Activated naive CD4-positive, alpha-beta T cell treated with anti-CD3 and anti-CD28 coated beads, Interleukin-2, amount 50 U/mL, for 24 hours (primary cell): ENCODE data around the gene STIM1.

Source experiments
- H3K27ac Mint-ChIP-seq: one replicate; pipeline ENCODE4 v1.8.0; 2021; ENCODE audit warnings: mild to moderate bottlenecking, mixed read lengths
- H3K27me3 Mint-ChIP-seq: one replicate; pipeline ENCODE4 v1.8.0; 2021; ENCODE audit warnings: mixed read lengths
- H3K36me3 Mint-ChIP-seq: one replicate; pipeline ENCODE4 v1.8.0; 2021; ENCODE audit warnings: mixed read lengths
- H3K4me1 Mint-ChIP-seq: one replicate; pipeline ENCODE4 v1.8.0; 2021; ENCODE audit warnings: mixed read lengths
- H3K4me3 Mint-ChIP-seq: one replicate; pipeline ENCODE4 v1.8.0; 2021; ENCODE audit warnings: mild to moderate bottlenecking, mixed read lengths
- H3K9me3 Mint-ChIP-seq: one replicate; pipeline ENCODE4 v1.8.0; 2021; ENCODE audit warnings: mixed read lengths

STIM1 gene

GRCh38 chr11:3970108-3970507 is 114.6 kb downstream of the STIM1 start:
- Mint-ChIP-seq H3K4me3 (peak overlapping the region; percentile 23), H3K4me1 (peaks cover 82% of the 10 kb centered on the region), H3K27me3 (no peaks in the 10 kb centered on the region), H3K9me3 (no peaks in the 10 kb centered on the region), H3K27ac (peak overlapping the region; percentile 87), H3K36me3 (peaks cover 24% of the 10 kb centered on the region)

- peaks cover 27% of the 10 kb centered on the region for H3K36me3 Mint-ChIP-seq
- peak overlapping the region; percentile 14 for H3K27ac Mint-ChIP-seq
- no peaks in the 10 kb centered on the region for H3K27me3 Mint-ChIP-seq
- H3K4me3 Mint-ChIP-seq: no peak overlapping the region
- H3K4me1 Mint-ChIP-seq: peaks cover 77% of the 10 kb centered on the region
- H3K9me3 Mint-ChIP-seq: no peaks in the 10 kb centered on the region
Observed at GRCh38 chr11:3971756-3972404, 116.4 kb downstream of the STIM1 start.

GRCh38 chr11:3972431-3972830 is 117.0 kb downstream of the STIM1 start:
- H3K27me3 Mint-ChIP-seq: no peaks in the 10 kb centered on the region
- no peaks in the 10 kb centered on the region for H3K9me3 Mint-ChIP-seq
- H3K4me3 Mint-ChIP-seq: no peak overlapping the region
- peaks cover 27% of the 10 kb centered on the region for H3K36me3 Mint-ChIP-seq
- H3K4me1 Mint-ChIP-seq: peaks cover 77% of the 10 kb centered on the region
- peak overlapping the region; percentile 43 for H3K27ac Mint-ChIP-seq

GRCh38 chr11:3977078-3977477 is 121.6 kb downstream of the STIM1 start:
- Mint-ChIP-seq H3K4me1 (peaks cover 76% of the 10 kb centered on the region), H3K9me3 (no peaks in the 10 kb centered on the region), H3K4me3 (no peak overlapping the region), H3K36me3 (peaks cover 12% of the 10 kb centered on the region), H3K27ac (no peak overlapping the region), H3K27me3 (no peaks in the 10 kb centered on the region)

GRCh38 chr11:3981084-3981633 is 125.7 kb downstream of the STIM1 start:
- no peaks in the 10 kb centered on the region for H3K9me3 Mint-ChIP-seq
- H3K4me3 Mint-ChIP-seq: no peak overlapping the region
- peaks cover 86% of the 10 kb centered on the region for H3K4me1 Mint-ChIP-seq
- peaks cover 3% of the 10 kb centered on the region for H3K36me3 Mint-ChIP-seq
- H3K27me3 Mint-ChIP-seq: no peaks in the 10 kb centered on the region
- no peak overlapping the region for H3K27ac Mint-ChIP-seq

GRCh38 chr11:3982431-3982830 is 127.0 kb downstream of the STIM1 start:
- H3K27ac Mint-ChIP-seq: peak overlapping the region; percentile 63
- no peaks in the 10 kb centered on the region for H3K9me3 Mint-ChIP-seq
- no peak overlapping the region for H3K4me3 Mint-ChIP-seq
- H3K36me3 Mint-ChIP-seq: peaks cover 2% of the 10 kb centered on the region
- no peaks in the 10 kb centered on the region for H3K27me3 Mint-ChIP-seq
- H3K4me1 Mint-ChIP-seq: peaks cover 89% of the 10 kb centered on the region

- peak overlapping the region; percentile 43 for H3K27ac Mint-ChIP-seq
- no peak overlapping the region for H3K4me3 Mint-ChIP-seq
- H3K27me3 Mint-ChIP-seq: no peaks in the 10 kb centered on the region
- H3K36me3 Mint-ChIP-seq: peaks cover 5% of the 10 kb centered on the region
- H3K4me1 Mint-ChIP-seq: peaks cover 91% of the 10 kb centered on the region
- no peaks in the 10 kb centered on the region for H3K9me3 Mint-ChIP-seq
Observed at GRCh38 chr11:3983101-3983500, 127.6 kb downstream of the STIM1 start.

GRCh38 chr11:3984896-3985295 is 129.4 kb downstream of the STIM1 start:
- Mint-ChIP-seq H3K4me3 (peak overlapping the region; percentile 9), H3K4me1 (peaks cover 90% of the 10 kb centered on the region), H3K9me3 (no peaks in the 10 kb centered on the region), H3K27ac (peak overlapping the region; percentile 83), H3K36me3 (peaks cover 6% of the 10 kb centered on the region), H3K27me3 (no peaks in the 10 kb centered on the region)

- H3K36me3 Mint-ChIP-seq: peaks cover 7% of the 10 kb centered on the region
- peaks cover 91% of the 10 kb centered on the region for H3K4me1 Mint-ChIP-seq
- peak overlapping the region; percentile 71 for H3K27ac Mint-ChIP-seq
- H3K27me3 Mint-ChIP-seq: no peaks in the 10 kb centered on the region
- H3K9me3 Mint-ChIP-seq: no peaks in the 10 kb centered on the region
- no peak overlapping the region for H3K4me3 Mint-ChIP-seq
Observed at GRCh38 chr11:3985631-3986030, 130.2 kb downstream of the STIM1 start.

- Mint-ChIP-seq H3K27ac (peak overlapping the region; percentile 71), H3K4me3 (no peak overlapping the region), H3K36me3 (peaks cover 7% of the 10 kb centered on the region), H3K9me3 (no peaks in the 10 kb centered on the region), H3K4me1 (peaks cover 89% of the 10 kb centered on the region), H3K27me3 (no peaks in the 10 kb centered on the region)
Observed at GRCh38 chr11:3986301-3986700, 130.8 kb downstream of the STIM1 start.

- no peaks in the 10 kb centered on the region for H3K27me3 Mint-ChIP-seq
- peak overlapping the region; percentile 78 for H3K27ac Mint-ChIP-seq
- peaks cover 5% of the 10 kb centered on the region for H3K9me3 Mint-ChIP-seq
- peaks cover 19% of the 10 kb centered on the region for H3K36me3 Mint-ChIP-seq
- H3K4me3 Mint-ChIP-seq: peak overlapping the region; percentile 67
- H3K4me1 Mint-ChIP-seq: peaks cover 79% of the 10 kb centered on the region
Observed at GRCh38 chr11:3989276-3989920, 133.9 kb downstream of the STIM1 start.

GRCh38 chr11:3989921-3990290 is 134.4 kb downstream of the STIM1 start:
- peak overlapping the region; percentile 78 for H3K27ac Mint-ChIP-seq
- H3K4me3 Mint-ChIP-seq: peak overlapping the region; percentile 67
- H3K27me3 Mint-ChIP-seq: no peaks in the 10 kb centered on the region
- peaks cover 79% of the 10 kb centered on the region for H3K4me1 Mint-ChIP-seq
- H3K36me3 Mint-ChIP-seq: peaks cover 22% of the 10 kb centered on the region
- H3K9me3 Mint-ChIP-seq: peaks cover 10% of the 10 kb centered on the region

- peaks cover 79% of the 10 kb centered on the region for H3K4me1 Mint-ChIP-seq
- H3K4me3 Mint-ChIP-seq: peak overlapping the region; percentile 67
- H3K27me3 Mint-ChIP-seq: no peaks in the 10 kb centered on the region
- H3K36me3 Mint-ChIP-seq: peaks cover 27% of the 10 kb centered on the region
- peaks cover 15% of the 10 kb centered on the region for H3K9me3 Mint-ChIP-seq
- H3K27ac Mint-ChIP-seq: peak overlapping the region; percentile 78
Observed at GRCh38 chr11:3990406-3990805, 134.9 kb downstream of the STIM1 start.

GRCh38 chr11:3992964-3993363 is 137.5 kb downstream of the STIM1 start:
- Mint-ChIP-seq H3K36me3 (peaks cover 30% of the 10 kb centered on the region), H3K27ac (no peak overlapping the region), H3K9me3 (peaks cover 16% of the 10 kb centered on the region), H3K27me3 (no peaks in the 10 kb centered on the region), H3K4me3 (no peak overlapping the region), H3K4me1 (peaks cover 82% of the 10 kb centered on the region)

- peak overlapping the region; percentile 24 for H3K4me3 Mint-ChIP-seq
- H3K27me3 Mint-ChIP-seq: no peaks in the 10 kb centered on the region
- no peak overlapping the region for H3K27ac Mint-ChIP-seq
- H3K36me3 Mint-ChIP-seq: peaks cover 30% of the 10 kb centered on the region
- H3K4me1 Mint-ChIP-seq: peaks cover 85% of the 10 kb centered on the region
- peaks cover 16% of the 10 kb centered on the region for H3K9me3 Mint-ChIP-seq
Observed at GRCh38 chr11:3994030-3994640, 138.7 kb downstream of the STIM1 start.

GRCh38 chr11:3995307-3995706 is 139.8 kb downstream of the STIM1 start:
- Mint-ChIP-seq H3K36me3 (peaks cover 31% of the 10 kb centered on the region), H3K9me3 (peaks cover 20% of the 10 kb centered on the region), H3K4me3 (no peak overlapping the region), H3K4me1 (peaks cover 78% of the 10 kb centered on the region), H3K27me3 (no peaks in the 10 kb centered on the region), H3K27ac (peak overlapping the region; percentile 32)
